Transverse colon (tissue), 4 donors: ENCODE data around the gene DDX60. TPM values are rescaled to one million over a fixed set of nuclear protein-coding genes. Genes with fewer than 3 reads are reported as not detected.

Source experiments
- DNase-seq: peaks from one replicate; pipeline ENCODE4 v3.0.0-alpha.2; 2019
- H3K27ac ChIP-seq, 4 donors: fragments of 200-600 bp; sonication (generic); 2 replicates each; pipeline ENCODE4 v1.5.1; 2016 to 2018; ENCODE audit warnings: inconsistent platforms in 4 of 4
- H3K27me3 ChIP-seq: fragments of 200-600 bp; sonication (generic); 2 replicates; pipeline ENCODE4 v1.5.1; 2017; ENCODE audit warnings: inconsistent platforms
- H3K36me3 ChIP-seq, 4 donors: fragments of 200-600 bp; sonication (generic); 2 replicates each; pipeline ENCODE4 v1.5.1; 2017 to 2019; ENCODE audit warnings: inconsistent platforms in 4 of 4
- H3K4me1 ChIP-seq, 4 donors: fragments of 200-600 bp; sonication (generic); 2 replicates each; pipeline ENCODE4 v1.5.1; 2017 to 2020; ENCODE audit warnings: inconsistent platforms in 4 of 4
- H3K4me3 ChIP-seq, 4 donors: fragments of 200-600 bp; sonication (generic); 1 replicate in 1 of 4; 2 replicates in 3 of 4; pipeline versions ENCODE4 v1.5.1 to v1.6.1; 2017 to 2019; ENCODE audit warnings: inconsistent platforms in 4 of 4
- H3K9me3 ChIP-seq, 2 donors: fragments of 200-600 bp; sonication (generic); 2 replicates each; pipeline ENCODE4 v1.5.1; 2017 to 2019; ENCODE audit warnings: inconsistent platforms in 2 of 2
- CTCF ChIP-seq, 5 experiments: fragments of 200-600 bp in 3 of 5; fragments of 450-650 bp in 2 of 5; sonication (generic) in 3 of 5; IDR thresholded peaks; 1 replicate in 2 of 5; 2 replicates in 3 of 5; pipeline ENCODE4 v1.5.1; 2016 to 2017; ENCODE audit warnings: antibody characterized with exemption in 5 of 5, inconsistent platforms in 3 of 5, mild to moderate bottlenecking in 2 of 5, moderate library complexity in 1 of 5
- EP300 ChIP-seq: sonication (generic); formaldehyde crosslinking; IDR thresholded peaks from one replicate; pipeline ENCODE4 v1.6.1; 2017; ENCODE audit warnings: antibody characterized with exemption, low read depth
- POLR2A ChIP-seq: fragments of 450-650 bp; IDR thresholded peaks from one replicate; pipeline ENCODE4 v1.6.1; 2016; ENCODE audit warnings: antibody characterized with exemption, mild to moderate bottlenecking, moderate library complexity
- POLR2AphosphoS5 ChIP-seq, 3 donors: sonication (generic); formaldehyde crosslinking; IDR thresholded peaks; one replicate each; pipeline ENCODE4 v1.6.1; 2016; ENCODE audit warnings: antibody characterized with exemption in 3 of 3
- WGBS, 2 donors: methylation state at CpG; one replicate each; pipeline ENCODE4 v1.1.5; 2018; ENCODE audit warnings: low coverage in 1 of 2; 5-methylcytosine and 5-hydroxymethylcytosine counted together
- in situ Hi-C, 4 donors: fragments of 200-750 bp; cut with MboI; loops; one replicate each; pipeline versions ENCODE4 v1.15.0 to v1.15.1; 2017; ENCODE audit warnings: low sequenced_read_pairs in 3 of 4, low pct_ligation_motif_present in 1 of 4, low pct_unique_long_range_greater_than_20kb in 1 of 4
- intact Hi-C: fragments of 100-400 bp; cut with DNase I; formaldehyde crosslinking; loops from one replicate; pipeline ENCODE4 v1.15.1; 2023; ENCODE audit warnings: low total_unique reads
- total RNA-seq, 4 donors: library from RNA; depleted of rRNA; stranded (reverse); fragments of >200 nt; gene quantifications; one replicate each; pipeline ENCODE4 v1.1.0, GENCODE V29; 2016

The DDX60 gene
- total RNA-seq, 4 donors from 2014 or later = 26.9 to 119 (median 52.5) TPM

DNA sequence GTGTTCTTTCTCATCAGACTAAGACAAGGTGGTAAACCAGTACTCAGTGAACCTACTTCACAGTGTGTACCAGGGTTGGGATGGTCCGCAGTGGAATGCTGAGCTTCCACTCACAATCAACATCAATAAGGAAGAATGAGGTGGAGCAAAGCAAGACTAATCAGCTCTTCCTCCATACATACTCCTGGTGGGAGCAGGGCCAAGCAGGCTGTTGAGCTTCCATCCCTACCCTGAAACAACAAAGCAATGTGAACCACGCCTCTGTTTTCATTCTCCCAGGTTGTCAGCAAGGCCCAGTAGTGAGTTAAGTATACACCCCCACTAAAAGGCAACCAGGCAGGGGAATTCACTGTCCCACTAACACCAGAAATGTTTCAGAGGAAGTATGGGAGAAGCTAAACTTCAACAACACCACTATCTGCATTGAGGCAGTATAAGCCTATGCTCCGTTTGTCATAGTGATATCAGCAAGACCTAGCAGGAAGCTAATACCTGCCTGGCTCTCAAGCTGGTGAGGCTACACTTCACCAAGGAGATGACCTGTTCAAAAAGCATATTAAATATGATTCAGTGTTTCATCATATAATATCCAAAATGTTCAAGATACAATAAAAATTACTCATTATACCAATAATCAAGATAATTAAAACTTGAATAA, 109.5 kb downstream of the DDX60 start:
- in situ Hi-C loops (no loop called here), intact Hi-C loops (no loop called here)
- TF ChIP-seq CTCF (IDR thresholded peaks at IDR 0.05) (no peak), POLR2A (no peak), EP300 (no peak), POLR2AphosphoS5 (IDR thresholded peaks at IDR 0.05) (peak in 2 of 3 donors; percentile 17 to 28)
- Histone ChIP-seq H3K27ac (peak overlapping the region; percentile 9 to 67 (median 54)), H3K4me3 (no peak overlapping the region), H3K27me3 (no peaks in the 10 kb centered on the region), H3K9me3 (peaks cover 0 to 5% of the 10 kb centered on the region in 2 donors), H3K36me3 (no peaks in the 10 kb centered on the region), H3K4me1 (peaks cover 0 to 10% (median 0%) of the 10 kb centered on the region in 4 donors)
- peak; percentile 60 for DNase-seq
- 75% methylated on average over 3 of the region's 3 CpGs; no CpG with 5 or more reads in 1 of the 2 donors for WGBS, 2 donors

DNA sequence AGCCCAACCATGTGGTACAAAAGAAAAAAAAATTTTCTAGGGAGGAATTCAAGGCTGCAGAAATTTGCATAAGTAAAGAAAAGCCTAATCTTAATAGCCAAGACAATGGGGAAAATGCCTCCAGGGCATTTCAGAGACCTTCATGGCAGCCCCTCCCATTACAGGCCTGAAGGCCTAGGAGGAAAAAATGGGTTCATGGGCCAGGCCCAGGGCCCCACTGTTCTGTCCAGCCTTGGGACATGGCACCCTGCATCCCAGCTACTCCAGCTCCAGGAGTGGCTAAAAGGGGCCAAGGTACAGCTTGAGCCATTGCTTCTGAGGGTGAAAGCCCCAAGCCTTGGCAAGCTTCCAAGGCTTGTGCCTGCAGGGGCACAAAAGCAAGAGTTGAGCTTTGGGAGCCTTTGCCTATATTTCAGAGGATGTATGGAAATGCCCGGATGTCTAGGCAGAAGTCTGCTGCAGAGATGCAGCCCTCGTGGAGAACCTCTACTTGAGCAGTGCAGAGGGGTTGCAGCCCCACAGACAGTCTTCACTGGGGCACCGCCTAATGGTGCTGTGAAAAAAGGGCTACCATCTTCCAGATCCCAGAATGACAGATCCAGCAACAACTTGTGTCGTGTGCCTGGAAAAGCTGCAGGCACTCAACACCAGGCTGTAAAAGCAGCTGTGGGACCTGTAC, 115.2 kb downstream of the DDX60 start:
- in situ Hi-C loops = no loop called here
- intact Hi-C loops = no loop called here
- H3K4me1 ChIP-seq = peaks cover 0 to 15% (median 0%) of the 10 kb centered on the region in 4 donors
- H3K4me3 ChIP-seq = no peak overlapping the region
- no peaks in the 10 kb centered on the region for H3K36me3 ChIP-seq
- no peak overlapping the region for H3K27ac ChIP-seq
- no peak for DNase-seq
- peaks cover 11 to 16% of the 10 kb centered on the region in 2 donors for H3K9me3 ChIP-seq
- TF ChIP-seq EP300 (no peak), POLR2A (no peak), POLR2AphosphoS5 (IDR thresholded peaks at IDR 0.05) (no peak), CTCF (IDR thresholded peaks at IDR 0.05) (no peak)
- 90% methylated on average over 3 of the region's 4 CpGs; no CpG with 5 or more reads in 1 of the 2 donors for WGBS, 2 donors
- no peaks in the 10 kb centered on the region for H3K27me3 ChIP-seq

DNA sequence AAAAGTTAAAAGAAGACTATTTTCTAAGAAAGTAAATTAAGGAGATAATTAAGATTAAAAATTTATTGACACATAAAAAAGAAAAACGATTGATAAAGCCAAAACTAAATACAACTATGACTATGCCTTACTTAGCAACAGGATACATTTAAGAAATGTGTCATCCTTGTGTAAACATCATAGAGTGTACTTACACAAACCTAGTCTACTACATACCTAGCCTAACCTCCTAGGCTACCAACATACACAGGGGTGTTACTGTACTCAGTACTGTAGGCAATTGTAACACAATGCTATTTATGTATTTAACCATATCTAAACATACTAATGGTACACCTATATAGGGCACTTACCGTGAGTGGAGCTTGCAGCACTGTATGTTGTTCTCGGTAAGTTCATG, 117.9 kb downstream of the DDX60 start:
- Histone ChIP-seq H3K36me3 (no peaks in the 10 kb centered on the region), H3K9me3 (peaks cover 11 to 16% of the 10 kb centered on the region in 2 donors), H3K27ac (no peak overlapping the region), H3K4me1 (peaks cover 0 to 9% (median 0%) of the 10 kb centered on the region in 4 donors), H3K4me3 (no peak overlapping the region), H3K27me3 (no peaks in the 10 kb centered on the region)
- WGBS, 2 donors = 25 to 64% methylated on average over 1 to 3 of the region's 3 CpGs
- intact Hi-C loops (no loop called here), in situ Hi-C loops (no loop called here)
- TF ChIP-seq CTCF (IDR thresholded peaks at IDR 0.05) (no peak), POLR2AphosphoS5 (IDR thresholded peaks at IDR 0.05) (peak in 1 of 3 donors; percentile 10), EP300 (no peak), POLR2A (no peak)
- DNase-seq = no peak

DNA sequence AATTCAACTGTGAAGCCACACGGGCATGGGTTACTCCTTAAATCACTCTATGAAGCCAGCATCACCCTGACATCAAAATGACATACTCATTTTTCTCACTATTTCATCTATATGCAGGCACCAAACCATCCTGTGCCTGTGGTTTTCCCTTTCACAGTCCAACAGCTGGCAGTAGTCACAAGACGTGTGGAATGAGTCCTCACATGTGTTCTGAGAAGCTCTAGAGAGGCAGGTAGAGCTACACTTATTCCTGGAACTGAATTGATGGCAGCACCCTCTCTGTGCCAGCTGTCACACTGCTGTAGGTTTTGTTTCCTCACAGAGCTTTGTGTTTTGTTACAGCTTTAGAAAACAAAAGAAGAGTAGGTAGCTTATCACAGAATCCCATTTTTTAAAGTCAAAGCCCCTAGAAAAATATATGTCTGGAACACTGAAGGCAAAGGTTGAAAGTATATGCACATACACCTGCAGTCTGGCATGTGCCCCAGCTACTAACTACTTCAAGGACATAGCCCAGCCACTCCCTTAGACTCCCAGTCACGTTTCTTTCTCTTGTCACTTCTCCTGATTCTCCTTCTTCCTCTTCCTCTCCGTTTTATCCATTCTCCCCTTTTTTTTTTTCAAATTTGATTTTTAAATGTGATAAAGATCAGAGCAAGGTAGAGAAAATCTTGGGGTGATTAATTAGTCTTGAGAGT, 119.1 kb downstream of the DDX60 start:
- no peaks in the 10 kb centered on the region for H3K36me3 ChIP-seq
- H3K4me1 ChIP-seq = peaks cover 0 to 9% (median 0%) of the 10 kb centered on the region in 4 donors
- no peaks in the 10 kb centered on the region for H3K27me3 ChIP-seq
- in situ Hi-C loops = loop anchor here in 2 of 4 donors (25.0 kb wide), 1 partner anchor 713 kb away; no protein-coding TSS in a partner anchor
- TF ChIP-seq EP300 (no peak), CTCF (IDR thresholded peaks at IDR 0.05) (no peak), POLR2A (no peak), POLR2AphosphoS5 (IDR thresholded peaks at IDR 0.05) (no peak)
- no peak overlapping the region for H3K4me3 ChIP-seq
- no peak for DNase-seq
- H3K9me3 ChIP-seq = peaks cover 11 to 14% of the 10 kb centered on the region in 2 donors
- intact Hi-C loops = no loop called here
- peak overlapping the region in 3 of 4 donors; percentile 42 to 51 (median 51) for H3K27ac ChIP-seq
- 35 to 36% methylated on average over 4 of the region's 4 CpGs for WGBS, 2 donors
